Smooth muscle cell (in vitro differentiated cells): Measurements from ENCODE around the gene ARL14. TPM values are rescaled to one million over a fixed set of nuclear protein-coding genes. Genes with fewer than 3 reads are reported as not detected.

Experiments used
- DNase-seq: peaks from one replicate; lab custom pipeline; 2025; ENCODE audit not compliant: unreplicated experiment; lab: John Stamatoyannopoulos, UW
- H2AFZ ChIP-seq: fragments of 200-600 bp; sonication (generic); 2 replicates; pipeline ENCODE4 v1.6.0; 2016; ENCODE audit warnings: antibody characterized with exemption, low read depth, mild to moderate bottlenecking
- H3F3A ChIP-seq: fragments of 200-600 bp; sonication (generic); 2 replicates; pipeline ENCODE4 v1.6.0; 2017; ENCODE audit warnings: antibody characterized with exemption, low read depth
- H3K27ac ChIP-seq: fragments of 200-600 bp; sonication (generic); 2 replicates; pipeline ENCODE4 v1.5.1; 2016; ENCODE audit warnings: low read depth, mild to moderate bottlenecking
- H3K27me3 ChIP-seq: fragments of 200-600 bp; sonication (generic); 2 replicates; pipeline ENCODE4 v1.6.1; 2016; ENCODE audit warnings: low read depth, mild to moderate bottlenecking
- H3K36me3 ChIP-seq: fragments of 200-600 bp; sonication (generic); 2 replicates; pipeline ENCODE4 v1.5.1; 2016; ENCODE audit warnings: low read depth
- H3K4me1 ChIP-seq: fragments of 200-600 bp; sonication (generic); 2 replicates; pipeline ENCODE4 v1.5.1; 2016; ENCODE audit warnings: low read depth
- H3K4me2 ChIP-seq: fragments of 200-600 bp; sonication (generic); 2 replicates; pipeline ENCODE4 v1.6.0; 2016; ENCODE audit warnings: mild to moderate bottlenecking
- H3K4me3 ChIP-seq: fragments of 200-600 bp; sonication (generic); 2 replicates; pipeline ENCODE4 v1.5.1; 2016; ENCODE audit warnings: mild to moderate bottlenecking
- H3K79me2 ChIP-seq: fragments of 200-600 bp; sonication (generic); 2 replicates; pipeline ENCODE4 v1.6.0; 2016; ENCODE audit warnings: low read depth, mild to moderate bottlenecking
- H3K9ac ChIP-seq: fragments of 200-600 bp; sonication (generic); 2 replicates; pipeline ENCODE4 v1.6.0; 2016; ENCODE audit warnings: low read depth
- H3K9me3 ChIP-seq: fragments of 200-600 bp; sonication (generic); replicated peaks from 2 replicates; pipeline ENCODE4 v1.5.1; 2016; ENCODE audit warnings: low read depth
- H4K20me1 ChIP-seq: fragments of 200-600 bp; sonication (generic); 2 replicates; pipeline ENCODE4 v1.6.0; 2016; ENCODE audit warnings: low read depth
- WGBS: methylation state at CpG from one replicate; pipeline ENCODE4 v1.1.7; 2016; ENCODE audit warnings: low lambda C conversion rate; 5-methylcytosine and 5-hydroxymethylcytosine counted together
- polyA plus RNA-seq: library from polyadenylated mRNA; unstranded; fragments of >200 nt; fragmentation: Nextera tagmentation; extraction: Ambion mirVana; gene quantifications from 2 replicates; pipeline ENCODE4 v1.2.1, GENCODE V29; 2016
- total RNA-seq: library from RNA; depleted of rRNA; stranded (reverse); fragments of >200 nt; gene quantifications from 2 replicates; pipeline ENCODE4 v1.2.3, GENCODE V29; 2014
- TF ChIP-seq, protein P1 (sequence below): fragments of 200-600 bp; sonication (generic); IDR thresholded peaks from 2 replicates; pipeline ENCODE4 v1.5.1; 2017; ENCODE audit warnings: borderline replicate concordance, mild to moderate bottlenecking, antibody characterized with exemption; ENCODE audit not compliant: insufficient read depth, poor library complexity, severe bottlenecking

ARL14 gene
- total and polyA plus RNA-seq, 2 experiments from 2014 or later, result 1.1 TPM; not detected in 1

DNA sequence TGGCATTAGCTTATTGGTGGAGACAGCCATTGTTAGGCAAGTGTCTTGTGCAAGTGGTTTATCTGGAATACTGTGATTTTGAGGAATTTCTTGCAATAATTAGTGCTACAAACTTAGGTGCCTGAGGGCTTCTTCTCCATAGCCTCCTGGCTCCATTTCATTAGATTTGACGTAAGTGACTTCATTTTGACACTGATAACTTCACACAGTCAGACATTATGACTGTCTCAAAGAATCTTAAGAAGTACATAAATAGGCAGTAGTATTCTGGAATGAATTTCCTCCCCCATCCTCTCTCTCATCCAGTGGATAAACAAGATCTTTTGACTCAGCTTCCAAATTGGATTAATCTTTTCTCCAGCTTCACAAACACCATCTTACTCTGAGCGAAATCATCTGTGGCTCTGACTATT, 19.0 kb downstream of the ARL14 start:
- no peaks in the 10 kb centered on the region for H3K79me2 ChIP-seq
- H3K9ac ChIP-seq, result no peak overlapping the region
- no peaks in the 10 kb centered on the region for H3K4me1 ChIP-seq
- TF ChIP-seq, protein P1, sequence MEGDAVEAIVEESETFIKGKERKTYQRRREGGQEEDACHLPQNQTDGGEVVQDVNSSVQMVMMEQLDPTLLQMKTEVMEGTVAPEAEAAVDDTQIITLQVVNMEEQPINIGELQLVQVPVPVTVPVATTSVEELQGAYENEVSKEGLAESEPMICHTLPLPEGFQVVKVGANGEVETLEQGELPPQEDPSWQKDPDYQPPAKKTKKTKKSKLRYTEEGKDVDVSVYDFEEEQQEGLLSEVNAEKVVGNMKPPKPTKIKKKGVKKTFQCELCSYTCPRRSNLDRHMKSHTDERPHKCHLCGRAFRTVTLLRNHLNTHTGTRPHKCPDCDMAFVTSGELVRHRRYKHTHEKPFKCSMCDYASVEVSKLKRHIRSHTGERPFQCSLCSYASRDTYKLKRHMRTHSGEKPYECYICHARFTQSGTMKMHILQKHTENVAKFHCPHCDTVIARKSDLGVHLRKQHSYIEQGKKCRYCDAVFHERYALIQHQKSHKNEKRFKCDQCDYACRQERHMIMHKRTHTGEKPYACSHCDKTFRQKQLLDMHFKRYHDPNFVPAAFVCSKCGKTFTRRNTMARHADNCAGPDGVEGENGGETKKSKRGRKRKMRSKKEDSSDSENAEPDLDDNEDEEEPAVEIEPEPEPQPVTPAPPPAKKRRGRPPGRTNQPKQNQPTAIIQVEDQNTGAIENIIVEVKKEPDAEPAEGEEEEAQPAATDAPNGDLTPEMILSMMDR, result no peak
- H3K36me3 ChIP-seq, result no peaks in the 10 kb centered on the region
- H3F3A ChIP-seq, result no peaks in the 10 kb centered on the region
- H2AFZ ChIP-seq, result peak overlapping the region; percentile 39
- H3K9me3 ChIP-seq, result no peaks in the 10 kb centered on the region
- no peak overlapping the region for H3K27ac ChIP-seq
- no peaks in the 10 kb centered on the region for H3K27me3 ChIP-seq
- no peak overlapping the region for H3K4me2 ChIP-seq
- no peak for DNase-seq
- H4K20me1 ChIP-seq, result no peaks in the 10 kb centered on the region
- 32% methylated on average over 2 of the region's 2 CpGs for WGBS
- H3K4me3 ChIP-seq, result no peak overlapping the region

DNA sequence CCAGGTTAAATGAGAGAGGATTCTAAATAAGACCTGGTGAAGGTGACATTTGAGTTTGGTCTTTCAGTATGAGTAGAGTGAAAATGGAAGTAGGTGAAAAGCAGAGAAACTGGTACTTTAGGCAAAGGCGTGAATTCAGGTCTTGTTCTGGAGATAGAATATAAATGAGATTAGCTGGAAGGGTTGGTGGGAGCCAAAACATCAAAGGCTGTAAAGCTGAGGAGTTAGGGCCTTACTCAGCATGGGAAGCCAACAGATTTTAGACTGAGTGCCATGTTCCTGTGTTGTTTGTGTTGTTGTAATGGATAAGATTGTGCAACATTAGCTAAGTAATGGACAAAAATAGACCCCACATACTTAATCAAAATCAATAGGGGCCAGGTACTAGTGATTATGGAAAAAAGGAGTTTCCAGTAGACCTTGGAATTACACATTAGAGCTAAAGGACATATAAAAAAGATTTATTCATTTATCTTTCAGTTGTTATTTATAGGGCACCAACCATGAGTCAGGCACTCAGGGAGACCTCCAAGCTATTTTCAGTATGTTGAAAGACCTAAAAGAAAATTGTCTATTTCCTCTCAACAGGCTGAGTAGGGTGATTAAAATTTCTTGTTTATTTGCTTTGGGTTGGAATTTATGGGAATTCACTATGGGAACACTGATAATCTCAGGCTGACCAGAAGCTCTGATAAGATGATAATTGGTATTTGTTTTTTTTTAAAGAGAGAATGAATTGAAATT, 20.8 kb downstream of the ARL14 start:
- Histone ChIP-seq H2AFZ (no peak overlapping the region), H3K36me3 (no peaks in the 10 kb centered on the region), H4K20me1 (no peaks in the 10 kb centered on the region), H3K4me1 (no peaks in the 10 kb centered on the region), H3K79me2 (no peaks in the 10 kb centered on the region), H3F3A (no peaks in the 10 kb centered on the region), H3K27ac (peak overlapping the region; percentile 12), H3K9ac (no peak overlapping the region), H3K27me3 (no peaks in the 10 kb centered on the region), H3K4me3 (no peak overlapping the region), H3K4me2 (peak overlapping the region; percentile 59), H3K9me3 (no peaks in the 10 kb centered on the region)
- 63% methylated on average over 1 of the region's 1 CpG for WGBS
- no peak for DNase-seq
- TF ChIP-seq, protein P1, result no peak

DNA sequence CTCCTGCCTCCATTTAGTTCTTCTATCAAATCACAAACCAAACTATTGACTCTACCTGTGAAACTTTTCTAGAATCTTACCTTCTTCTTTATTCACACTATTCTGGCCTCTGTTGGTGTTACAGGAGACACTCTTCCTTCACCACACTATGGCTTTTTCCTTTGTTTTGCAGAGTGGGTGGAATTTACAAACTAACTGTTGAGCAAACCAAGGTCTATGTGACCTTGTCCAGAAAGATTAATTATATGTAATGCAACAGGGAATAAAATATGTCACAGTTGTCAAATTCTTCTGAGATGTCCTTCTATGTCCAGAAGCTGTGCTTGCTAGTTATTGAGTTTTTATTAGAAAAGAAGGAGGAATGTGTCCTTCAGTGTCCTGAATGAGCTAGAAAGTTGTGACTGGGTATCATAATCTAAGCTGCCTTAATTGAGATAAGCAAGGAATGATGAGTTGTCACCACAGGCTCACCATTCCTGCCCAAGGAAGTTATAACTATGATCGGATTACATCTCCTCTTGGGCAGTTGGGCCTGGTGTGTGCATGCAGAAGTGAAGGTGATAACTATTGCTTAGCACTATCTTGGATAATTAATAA, 21.7 kb downstream of the ARL14 start:
- Histone ChIP-seq H3K27ac (peak overlapping the region; percentile 12), H2AFZ (no peak overlapping the region)
- WGBS, result 41% methylated on average over 1 of the region's 1 CpG

More for the DNA sequence above, 21.7 kb downstream of the ARL14 start:
- H3K4me2 ChIP-seq, result peak overlapping the region; percentile 59
- no peak overlapping the region for H3K9ac ChIP-seq
- H3K79me2 ChIP-seq, result no peaks in the 10 kb centered on the region
- H3F3A ChIP-seq, result no peaks in the 10 kb centered on the region
- H4K20me1 ChIP-seq, result no peaks in the 10 kb centered on the region
- TF ChIP-seq, protein P1, result no peak
- no peaks in the 10 kb centered on the region for H3K36me3 ChIP-seq
- H3K4me1 ChIP-seq, result no peaks in the 10 kb centered on the region
- no peak for DNase-seq
- no peaks in the 10 kb centered on the region for H3K9me3 ChIP-seq
- no peaks in the 10 kb centered on the region for H3K27me3 ChIP-seq
- no peak overlapping the region for H3K4me3 ChIP-seq
